Hematopoietic multipotent progenitor cell treated with erythropoietin and hydrocortisone succinate and interleukin-3 and kit ligand, for 6 days (in vitro differentiated cells): ENCODE measurements around the gene SEC14L1.
"Not testable (repeated sequence)": the region's sequence is repeated elsewhere in the genome, so short reads cannot be mapped to it uniquely, and the experiment has no call there.

ENCODE experiments used
- DNase-seq: peaks from one replicate; pipeline ENCODE4 v3.0.0-alpha.2; 2015

SEC14L1 gene

DNA sequence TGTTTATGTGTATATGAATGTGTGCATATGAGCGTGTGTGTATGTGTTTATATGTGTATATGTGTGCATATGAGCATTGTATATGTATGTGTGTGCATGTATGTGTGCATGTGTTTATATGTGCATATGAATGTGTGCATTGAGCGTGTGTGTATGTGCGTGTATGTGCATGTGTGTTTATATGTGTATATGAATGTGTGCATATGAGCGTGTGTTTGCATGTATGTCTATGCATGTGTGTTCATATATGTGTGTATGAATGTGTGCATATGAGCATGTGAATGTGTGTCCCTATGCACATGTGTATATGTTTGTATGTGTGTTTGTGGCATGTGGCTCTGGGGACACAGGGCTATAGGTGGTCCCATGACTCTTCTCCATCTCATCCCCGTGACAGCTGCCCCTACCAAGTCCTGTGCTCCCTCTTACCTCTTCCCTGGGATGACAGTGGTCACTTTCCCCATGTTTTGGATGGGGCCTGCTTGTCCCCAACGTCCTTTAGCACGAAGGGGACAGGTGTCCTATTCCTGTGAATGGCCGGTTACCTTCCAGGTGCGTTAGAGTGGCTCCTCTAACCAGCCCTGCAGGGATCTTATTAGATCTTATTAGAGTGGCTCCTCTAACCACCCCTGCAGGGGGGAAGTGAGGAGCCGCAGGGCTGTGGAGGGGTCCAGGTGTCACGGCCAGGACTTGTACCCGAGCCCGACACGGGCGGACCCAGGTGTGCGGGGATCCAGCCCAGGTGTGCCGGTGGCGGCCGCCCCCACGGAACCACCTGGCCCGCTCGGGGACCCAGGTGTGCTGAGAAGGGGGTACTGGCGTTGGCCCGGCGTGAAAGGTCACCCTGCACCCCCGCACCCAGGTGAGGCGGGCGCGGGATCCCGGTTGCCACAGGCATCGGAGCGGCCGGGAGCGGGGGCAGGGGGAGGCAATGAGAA is 105.6 kb downstream of the SEC14L1 start:
- no peak for DNase-seq

DNA sequence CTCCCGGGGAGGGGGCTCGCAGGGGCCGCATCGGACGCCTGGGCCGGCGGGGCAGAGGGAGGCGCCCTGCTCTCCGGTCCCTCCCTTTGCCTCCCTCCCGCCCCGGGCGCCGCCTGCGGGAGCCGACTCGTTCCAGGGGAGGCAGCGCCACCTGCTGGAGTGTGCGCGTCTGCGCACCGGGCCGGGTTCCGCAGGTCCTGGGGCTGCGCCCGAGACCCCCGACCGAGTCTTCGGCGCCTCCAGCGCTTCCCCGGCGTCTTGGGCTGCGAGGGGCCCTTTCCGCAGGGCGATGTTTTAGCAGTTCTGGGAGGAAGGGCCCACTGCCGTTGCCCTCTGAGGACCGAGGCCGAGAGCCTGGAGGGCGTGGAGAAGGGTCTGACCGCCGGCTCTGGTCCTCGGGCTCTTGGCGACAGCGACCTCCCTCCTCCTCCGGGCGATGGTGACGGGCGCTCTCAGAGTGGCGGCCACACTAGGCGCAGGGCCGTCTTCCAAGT is 106.3 kb downstream of the SEC14L1 start:
- peak; percentile 86 for DNase-seq

DNA sequence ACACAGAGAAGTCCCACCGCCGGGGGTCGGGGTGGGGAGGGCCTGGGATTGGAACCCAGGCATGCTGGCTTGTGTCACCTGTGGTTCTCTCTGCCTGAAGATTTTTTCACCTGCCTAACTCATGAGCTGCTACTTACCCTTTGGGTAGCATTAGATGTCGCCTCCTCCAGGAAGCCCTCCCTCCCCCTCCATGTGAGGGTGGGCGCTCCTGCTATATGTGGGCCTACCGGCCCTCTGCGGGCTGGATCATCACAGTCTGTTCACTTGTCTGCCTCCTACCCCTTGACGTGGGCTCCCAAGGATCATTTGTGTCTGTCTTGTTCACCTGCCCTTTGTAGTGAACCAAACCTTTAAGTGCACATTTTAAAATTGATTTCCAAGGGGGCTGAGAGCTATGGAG is 106.8 kb downstream of the SEC14L1 start:
- no peak for DNase-seq

DNA sequence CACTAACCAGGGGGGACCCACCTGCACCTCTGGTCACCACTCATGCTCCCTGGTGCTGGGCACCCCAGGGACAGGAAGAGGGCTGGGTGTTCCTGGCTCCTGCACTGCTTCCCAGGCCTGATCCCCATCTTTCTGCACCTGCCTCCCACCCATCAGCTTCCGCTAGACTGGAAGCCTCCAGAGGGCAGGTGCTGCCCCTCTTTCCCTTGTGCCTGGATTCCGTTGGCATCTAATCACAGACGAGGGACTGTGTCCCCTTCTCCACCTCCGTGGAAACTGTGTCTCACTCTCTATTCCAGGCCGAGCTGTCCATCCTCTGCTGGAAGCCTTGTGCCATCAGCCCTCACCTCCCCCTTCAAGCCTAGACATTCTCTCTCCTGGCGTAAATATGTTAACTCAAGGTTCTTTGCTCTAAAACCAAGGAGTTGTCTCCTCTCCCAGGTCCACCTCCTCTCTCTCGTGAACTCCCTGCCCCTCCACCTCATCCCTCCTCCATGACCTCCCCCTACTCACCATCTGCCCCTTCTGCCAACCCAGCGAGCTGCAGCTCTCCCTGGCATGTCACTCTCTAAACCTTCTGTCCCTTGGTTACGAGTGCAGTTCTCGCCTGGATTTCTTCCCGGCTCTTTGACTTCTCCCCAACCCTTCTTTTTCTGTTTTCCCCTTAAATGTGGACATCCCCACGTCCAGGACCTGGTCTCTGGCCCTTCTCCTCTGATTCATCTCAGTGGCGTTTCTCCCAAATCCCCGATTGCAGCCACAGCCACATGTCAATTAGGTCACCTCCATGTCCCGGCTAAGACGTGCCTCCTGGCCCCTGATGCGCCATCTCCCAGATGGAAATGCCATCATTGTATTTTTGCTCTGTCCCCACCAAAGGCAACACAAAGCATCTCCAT is 107.7 kb downstream of the SEC14L1 start:
- no peak for DNase-seq

DNA sequence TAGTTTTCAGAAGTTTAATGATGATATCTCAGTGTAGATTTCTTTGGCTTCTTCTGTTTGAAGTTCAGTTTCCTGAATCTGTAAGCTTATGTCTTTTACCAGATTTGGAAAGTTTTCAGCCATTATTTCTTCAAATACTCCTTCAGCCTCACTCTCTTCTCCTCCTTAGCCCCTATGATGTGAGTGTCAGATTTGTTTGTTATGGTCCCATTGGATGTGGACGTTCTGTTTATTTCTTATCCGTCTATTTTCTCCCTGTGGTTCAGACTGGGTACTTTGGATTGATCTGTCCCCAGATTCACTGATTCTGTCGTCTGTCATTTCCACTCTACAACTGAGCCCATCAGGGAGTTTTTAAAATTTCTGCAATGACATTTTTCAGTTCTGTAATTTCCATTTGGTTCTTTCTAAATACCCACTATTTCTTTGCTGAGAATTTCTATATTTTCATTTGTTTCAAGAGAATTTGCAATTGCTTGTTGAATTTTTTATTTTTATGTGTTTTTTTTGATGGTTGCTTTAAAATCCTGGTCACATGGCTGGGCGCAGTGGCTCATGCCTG is 110.9 kb downstream of the SEC14L1 start:
- DNase-seq, result no peak

DNA sequence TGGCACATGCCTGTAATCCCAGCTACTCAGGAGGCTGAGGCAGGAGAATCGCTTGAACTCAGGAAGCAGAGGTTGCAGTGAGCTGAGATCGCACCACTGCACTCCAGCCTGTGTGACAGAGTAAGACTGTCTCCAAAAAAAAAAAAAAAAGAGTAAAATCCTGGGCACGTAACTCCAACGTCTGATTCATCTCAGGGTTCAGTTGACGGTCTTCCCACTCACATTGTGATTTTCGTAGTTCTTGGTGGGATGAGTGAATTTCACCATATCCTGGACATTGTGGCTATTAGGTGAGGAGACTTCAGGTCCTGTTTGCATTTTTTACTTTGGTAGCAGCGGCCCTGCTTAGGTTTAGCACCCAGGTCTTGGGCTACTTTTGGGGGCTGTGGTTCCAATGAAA is 111.5 kb downstream of the SEC14L1 start:
- DNase-seq, result not testable (repeated sequence)

DNA sequence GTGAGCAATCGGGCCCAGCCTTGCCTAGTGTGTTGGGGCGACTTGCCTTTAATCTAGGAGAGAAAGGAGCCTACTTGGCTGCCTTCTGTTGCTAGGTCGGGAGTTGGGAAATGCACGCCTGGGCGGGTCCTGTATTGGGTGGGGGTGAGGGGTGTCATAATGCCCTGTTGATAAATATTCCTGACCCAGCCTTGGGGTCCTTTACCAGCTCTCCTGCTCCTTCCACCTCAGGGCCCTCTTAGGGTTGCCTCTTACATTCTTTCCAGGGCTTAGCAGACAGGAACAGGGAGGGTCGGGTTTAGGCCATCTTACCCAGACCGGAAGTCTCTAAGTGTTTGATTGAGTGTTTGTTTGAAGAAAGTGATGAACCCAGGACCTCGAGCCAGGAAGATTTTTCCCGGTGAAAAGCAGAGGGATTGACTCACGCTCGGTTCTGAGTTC is 112.9 kb downstream of the SEC14L1 start:
- no peak for DNase-seq

DNA sequence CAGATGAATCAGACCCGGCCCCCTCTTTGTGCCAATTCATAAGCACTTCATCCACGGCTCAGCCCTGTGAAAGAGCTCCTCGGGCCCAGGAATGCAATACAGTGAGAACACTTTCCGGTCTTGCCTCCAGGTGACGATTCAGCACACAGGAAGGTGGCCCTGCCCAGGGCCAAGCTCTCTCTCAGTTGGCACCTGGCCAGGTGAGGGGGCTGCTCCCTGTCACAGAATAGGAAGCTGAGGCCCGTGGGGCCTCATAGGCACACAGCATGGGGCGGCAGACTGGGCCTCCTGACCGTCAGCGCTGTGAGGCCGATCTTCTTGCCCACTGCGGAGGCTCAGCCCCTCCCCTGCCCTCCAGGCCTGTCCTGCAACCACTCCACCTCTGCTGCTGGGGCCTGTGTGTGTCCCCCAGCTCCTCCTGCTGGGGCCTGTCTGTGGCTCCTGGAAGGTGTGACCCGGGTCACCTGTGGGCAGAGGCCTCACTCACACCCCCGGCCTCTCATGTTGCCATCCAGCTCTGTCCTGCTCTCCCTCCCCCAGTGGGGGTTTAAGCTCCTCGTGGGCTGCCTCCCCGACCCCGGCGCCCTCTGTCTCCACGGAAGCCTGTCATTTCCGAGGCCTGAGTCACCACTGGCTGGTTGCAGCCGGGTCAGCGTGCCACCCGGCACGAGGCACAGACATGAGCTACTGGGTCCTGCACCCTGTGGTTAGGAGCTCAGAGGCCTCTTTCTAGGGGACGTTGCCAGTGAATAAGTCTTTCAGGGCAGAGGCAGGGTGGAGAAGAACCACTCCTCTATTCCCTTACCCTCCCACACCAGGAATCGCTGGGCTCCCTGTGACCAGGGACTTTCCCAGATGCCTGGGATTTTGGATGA is 114.4 kb downstream of the SEC14L1 start:
- DNase-seq, result no peak

DNA sequence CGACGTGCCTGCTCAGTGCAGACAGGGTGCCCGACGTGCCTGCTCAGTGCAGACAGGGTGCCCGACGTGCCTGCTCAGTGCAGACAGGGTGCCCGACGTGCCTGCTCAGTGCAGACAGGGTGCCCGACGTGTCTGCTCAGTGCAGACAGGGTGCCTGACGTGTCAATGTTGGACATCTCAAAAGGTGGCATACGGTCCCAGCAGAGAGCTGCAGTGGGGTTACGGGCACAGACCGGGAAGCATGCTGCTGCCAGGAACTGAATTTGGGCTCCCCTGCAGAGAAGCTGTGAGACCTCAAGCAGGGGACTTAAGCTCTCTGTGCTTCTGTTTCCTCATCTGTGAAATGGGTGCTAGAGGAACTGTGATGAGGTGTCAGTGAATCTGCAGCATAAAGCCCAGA is 115.2 kb downstream of the SEC14L1 start:
- not testable (repeated sequence) for DNase-seq

DNA sequence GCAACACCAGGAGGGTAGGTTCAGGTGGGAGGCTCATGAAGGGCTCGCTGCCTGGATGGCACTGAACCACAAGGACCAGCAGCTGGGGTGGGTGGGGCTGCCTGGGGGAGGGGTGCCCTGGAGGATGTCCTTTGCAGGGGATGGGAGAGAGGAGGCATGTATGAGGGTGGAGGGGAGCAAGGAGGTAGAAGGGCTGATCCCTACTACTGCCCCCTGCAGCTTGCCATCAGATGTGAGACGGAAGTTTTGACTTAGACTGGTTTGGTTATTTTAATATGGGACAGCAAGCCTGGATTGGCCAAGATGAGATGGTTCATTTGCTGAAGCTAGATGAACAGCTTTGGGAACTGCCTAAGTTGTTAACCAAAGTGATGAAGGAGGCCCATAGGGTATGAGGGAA is 115.9 kb downstream of the SEC14L1 start:
- no peak for DNase-seq

DNA sequence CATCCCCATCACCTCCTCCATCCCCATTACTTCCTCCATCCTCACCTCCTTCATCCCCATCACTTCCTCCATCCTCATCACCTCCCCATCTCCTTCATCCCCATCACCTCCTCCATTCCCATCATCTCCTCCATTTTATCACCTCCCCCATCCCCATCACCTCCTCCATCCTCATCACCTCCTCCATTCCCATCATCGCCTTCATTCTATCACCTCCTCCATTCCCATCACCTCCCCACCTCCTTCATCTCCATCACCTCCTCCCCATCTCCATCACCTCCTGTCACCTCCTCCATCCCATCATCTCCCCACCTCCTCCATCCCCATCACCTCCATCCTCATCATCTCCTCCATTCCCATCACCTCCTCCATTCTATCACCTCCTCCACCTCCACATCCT is 116.4 kb downstream of the SEC14L1 start:
- DNase-seq, result no peak

DNA sequence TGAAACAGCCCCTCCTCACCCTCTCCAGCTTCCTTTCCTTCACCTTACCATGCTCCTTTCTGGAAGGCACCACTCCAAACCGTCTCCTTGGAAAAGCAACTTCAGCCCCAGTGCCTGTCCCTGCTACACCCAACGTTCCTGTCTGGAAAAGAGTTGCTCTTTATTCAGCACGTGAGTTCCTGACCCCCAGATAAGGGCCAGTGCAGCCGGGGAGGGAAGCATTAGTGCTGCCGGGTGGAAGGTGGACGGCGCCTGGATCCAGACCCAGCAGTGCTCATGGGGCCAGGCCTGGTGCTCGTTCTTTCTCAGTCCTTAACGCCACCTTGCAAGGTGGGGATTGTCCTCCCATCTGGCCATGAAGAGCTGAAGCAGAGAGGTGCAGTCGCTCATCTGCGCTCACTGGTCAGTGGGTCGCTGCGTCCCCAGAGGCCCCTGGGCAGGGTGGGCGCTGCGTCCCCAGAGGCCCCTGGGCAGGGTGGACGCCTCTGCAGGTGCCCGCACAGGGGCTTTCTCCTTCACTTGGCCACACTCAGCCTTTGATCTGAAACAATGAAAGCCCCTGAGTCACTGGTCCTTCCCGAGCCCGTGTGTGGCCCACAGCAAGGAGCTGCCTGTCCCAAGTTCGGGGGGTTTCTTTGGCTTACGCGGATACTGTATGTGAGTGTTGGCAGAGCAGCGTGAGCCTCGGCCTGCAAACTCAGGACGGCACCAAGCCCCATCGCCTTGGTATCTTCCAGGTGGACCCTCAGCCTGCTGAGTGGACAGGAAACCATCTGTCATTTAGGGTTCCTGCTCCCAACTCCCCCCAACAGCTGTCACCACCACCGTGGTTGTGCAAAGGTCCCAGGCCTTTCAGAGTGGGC is 117.1 kb downstream of the SEC14L1 start:
- DNase-seq, result no peak

DNA sequence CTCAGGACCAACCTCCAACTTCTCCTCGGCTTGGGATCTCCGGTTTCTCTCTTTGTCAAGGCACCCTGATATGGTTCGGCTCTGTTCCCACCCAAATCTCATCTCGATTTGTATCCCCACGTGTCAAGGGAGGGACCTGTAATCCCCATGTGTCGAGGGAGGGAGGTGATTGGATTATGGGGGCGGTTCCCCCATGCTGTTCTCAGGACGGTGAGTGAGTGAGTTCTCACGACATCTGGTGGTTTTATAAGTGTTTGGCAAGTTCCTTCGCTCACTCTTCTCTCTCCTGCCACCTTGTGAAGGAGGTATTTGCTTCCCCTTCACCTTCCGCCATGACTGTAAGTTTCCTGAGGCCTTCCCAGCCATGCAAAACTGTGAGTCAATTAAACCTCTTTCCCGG is 117.9 kb downstream of the SEC14L1 start:
- DNase-seq, result no peak

DNA sequence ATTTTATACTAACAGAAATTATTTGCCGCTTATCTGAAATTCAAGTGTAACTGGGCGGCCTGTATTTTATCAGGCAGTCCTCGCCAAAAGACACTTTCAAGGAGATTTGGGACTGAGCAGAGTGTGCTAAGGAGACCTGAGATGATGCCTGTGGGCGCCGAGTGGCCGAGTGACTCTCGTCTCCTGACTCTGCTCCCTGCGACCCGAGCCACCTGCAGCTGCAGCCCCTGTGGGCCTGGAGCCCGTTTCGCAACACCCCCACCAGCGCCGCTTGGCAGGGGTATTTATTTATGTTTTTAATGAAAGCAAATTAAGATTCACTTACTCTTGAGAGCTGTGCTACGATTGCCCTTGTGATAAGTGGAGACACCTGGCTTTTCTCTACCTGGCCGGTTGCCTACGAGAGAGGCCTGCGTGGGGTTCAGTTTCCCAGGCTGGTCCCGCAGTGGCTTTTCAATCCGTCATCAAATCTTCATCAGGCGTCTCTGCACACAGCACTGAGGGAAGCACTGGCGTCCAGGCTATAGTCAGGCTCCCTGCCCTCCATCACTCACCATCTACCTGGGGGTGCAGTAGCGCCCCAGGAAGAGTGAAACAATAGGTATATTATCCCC is 124.0 kb downstream of the SEC14L1 start:
- DNase-seq, result no peak

DNA sequence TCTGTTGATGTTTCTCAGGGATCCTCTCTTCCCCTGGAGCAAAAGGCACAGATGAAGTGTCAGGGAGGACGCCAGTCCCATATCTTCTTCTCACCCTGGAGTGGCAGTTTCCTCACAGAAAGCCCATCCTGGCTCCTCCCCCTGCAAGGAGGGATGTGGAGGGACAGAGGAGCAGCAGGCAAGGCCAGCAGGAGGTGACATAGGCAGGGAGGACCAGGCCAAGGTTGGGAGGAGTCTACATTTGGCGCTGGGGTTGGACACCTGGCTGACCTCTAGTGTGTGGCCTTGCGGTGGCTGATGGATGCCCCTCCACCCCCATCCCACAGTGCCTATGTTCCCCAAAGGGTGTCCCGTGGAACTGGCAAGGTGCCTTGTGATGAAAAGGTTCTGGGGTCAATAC is 125.4 kb downstream of the SEC14L1 start:
- DNase-seq, result no peak
